Sciatic nerve (tissue), 2 donors: ENCODE results near the gene EVL. TPM values are rescaled to one million over a fixed set of nuclear protein-coding genes. Genes with fewer than 3 reads are reported as not detected.
"Not testable (repeated sequence)": the region's sequence is repeated elsewhere in the genome, so short reads cannot be mapped to it uniquely, and the experiment has no call there.

Experiments used
- ATAC-seq: fragments of 200-7000 bp; cut with Tn5 transposase; one replicate; pipeline ENCODE4 v1.9.1; 2020; ENCODE audit warnings: mild to moderate bottlenecking, moderate library complexity
- DNase-seq: peaks from one replicate; pipeline ENCODE4 v3.0.0-alpha.2; 2020; ENCODE audit warnings: low spot score
- intact Hi-C: fragments of 100-400 bp; cut with DNase I; formaldehyde crosslinking; loops from one replicate; pipeline ENCODE4 v1.14.2; 2022
- total RNA-seq: library from RNA; stranded (reverse); fragmentation: NEBNext Ultra II Directional; extraction: Animal tissue kit (Norgen Biotek cat#: 25700); gene quantifications from one replicate; pipeline ENCODE4 v1.2.1, GENCODE V29; 2021
- donor health status: DM: no; HTN: no; CAD: no.
- donor health status: DM: no; HTN: no; CAD: no.

Gene EVL
- total RNA-seq, 1 donor from 2014 or later: 87.2 TPM

DNA sequence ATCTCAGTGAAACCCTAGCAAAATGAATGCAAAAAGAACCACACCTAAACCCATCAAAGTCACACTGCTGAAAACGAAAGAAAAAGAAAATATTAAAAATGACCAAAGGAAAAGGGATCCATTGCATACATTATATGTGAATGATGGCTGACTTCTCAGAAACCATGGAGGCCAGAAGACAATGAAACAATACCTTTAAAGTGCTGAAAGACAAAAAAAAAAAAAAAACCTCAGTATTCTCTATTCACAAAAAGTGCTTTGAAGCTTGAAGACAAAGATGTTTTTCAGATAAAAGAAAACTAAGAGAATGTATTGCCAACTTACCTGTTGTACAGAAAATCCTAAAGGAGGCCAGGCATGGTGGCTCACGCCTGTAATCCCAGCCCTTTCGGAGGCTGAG, 4.5 kb upstream of the EVL start:
- intact Hi-C loops: no loop called here
- no peak for ATAC-seq
- no peak for DNase-seq

DNA sequence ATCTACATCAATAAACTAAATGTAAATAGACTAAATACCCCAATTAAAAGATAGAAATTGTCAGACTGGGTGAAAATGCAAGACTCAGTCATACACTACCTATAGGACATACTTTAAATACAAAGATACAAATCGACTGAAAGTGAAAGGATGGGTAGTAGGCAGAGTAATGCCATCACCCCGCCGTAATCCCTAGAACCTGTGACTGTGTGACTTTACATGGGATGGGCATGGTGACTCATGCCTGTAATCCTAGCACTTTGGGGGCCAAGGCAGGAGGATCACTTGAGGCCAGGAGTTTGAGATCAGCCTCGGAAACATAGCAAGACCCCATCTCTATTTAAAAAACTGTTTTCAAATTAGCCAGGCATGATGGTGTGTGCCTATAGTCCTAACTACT, 2.6 kb upstream of the EVL start:
- DNase-seq: no peak
- intact Hi-C loops: no loop called here
- ATAC-seq: no peak

- ATAC-seq: no peak
- intact Hi-C loops: no loop called here
Measured at GRCh38 chr14:100063314-100063941, 1.8 kb upstream of the EVL start.

GRCh38 chr14:100064335-100065092, 708 bp upstream of the EVL start:
- peak; percentile 44 for ATAC-seq
- DNase-seq, intact Hi-C loops: not testable (repeated sequence)

More at GRCh38 chr14:100063314-100063941, 1.8 kb upstream of the EVL start:
- DNase-seq: no peak

- peak; percentile 68 for ATAC-seq
- intact Hi-C loops: no loop called here
- no peak for DNase-seq
Measured at GRCh38 chr14:100065942-100066574, 836 bp downstream of the EVL start.

DNA sequence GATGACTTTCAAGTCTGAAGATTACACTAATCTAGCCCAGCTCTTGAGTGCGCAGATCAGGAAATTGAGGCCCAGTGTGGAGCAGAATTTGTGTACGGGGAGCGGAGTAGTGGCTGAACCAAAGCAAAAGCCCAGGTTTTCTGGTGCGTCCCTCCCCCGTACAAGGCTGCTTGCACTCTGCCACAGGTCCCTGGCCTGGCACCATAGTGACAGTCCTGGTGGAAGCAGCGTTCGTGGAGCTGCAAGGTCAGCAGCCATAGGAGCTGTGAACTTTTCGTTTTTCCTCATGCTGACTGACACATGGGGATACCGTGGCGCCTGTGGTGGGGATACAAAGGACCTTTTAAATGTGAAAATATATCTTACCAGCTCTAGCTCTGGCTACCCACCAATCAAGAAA, 1.7 kb downstream of the EVL start:
- no peak for ATAC-seq
- intact Hi-C loops: no loop called here
- no peak for DNase-seq

GRCh38 chr14:100067481-100067880, 2.3 kb downstream of the EVL start:
- no peak for DNase-seq
- intact Hi-C loops: no loop called here
- ATAC-seq: no peak

- peak; percentile 28 for ATAC-seq
- DNase-seq: no peak
- intact Hi-C loops: no loop called here
Measured at GRCh38 chr14:100067971-100068959, 3.0 kb downstream of the EVL start.

DNA sequence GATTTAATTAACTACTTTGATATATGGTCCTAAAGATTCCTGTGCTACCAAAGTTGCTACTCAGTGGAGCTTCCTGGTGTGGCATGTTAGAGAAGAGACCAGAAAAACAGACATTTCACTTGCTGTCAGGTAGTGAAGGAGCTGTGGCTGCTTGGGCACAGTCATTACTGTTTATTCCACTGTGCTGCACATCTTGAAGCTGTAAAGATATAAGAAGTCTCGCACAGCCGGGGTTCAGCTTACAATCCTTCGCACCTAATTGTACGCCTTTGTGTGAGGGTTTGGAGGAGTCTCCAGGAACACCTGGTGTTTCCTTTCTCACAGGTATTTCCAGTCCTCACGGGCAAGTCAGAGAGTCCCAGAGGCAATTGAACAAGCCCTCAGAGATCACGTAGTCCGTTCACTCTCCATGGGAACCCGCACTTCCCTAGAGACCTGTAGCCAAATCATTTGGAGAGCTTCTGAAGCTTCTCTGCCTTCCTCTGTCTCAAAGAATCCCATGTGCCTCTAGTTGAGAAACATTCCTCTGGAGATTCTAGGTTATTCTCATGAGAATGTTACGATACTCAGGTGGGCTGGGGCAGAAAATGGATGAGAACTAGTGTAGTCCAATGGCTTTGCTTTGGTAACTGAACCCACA, 4.1 kb downstream of the EVL start:
- intact Hi-C loops: no loop called here
- DNase-seq (no peak), ATAC-seq (no peak)

GRCh38 chr14:100070310-100070709, 5.1 kb downstream of the EVL start:
- ATAC-seq: no peak

DNA sequence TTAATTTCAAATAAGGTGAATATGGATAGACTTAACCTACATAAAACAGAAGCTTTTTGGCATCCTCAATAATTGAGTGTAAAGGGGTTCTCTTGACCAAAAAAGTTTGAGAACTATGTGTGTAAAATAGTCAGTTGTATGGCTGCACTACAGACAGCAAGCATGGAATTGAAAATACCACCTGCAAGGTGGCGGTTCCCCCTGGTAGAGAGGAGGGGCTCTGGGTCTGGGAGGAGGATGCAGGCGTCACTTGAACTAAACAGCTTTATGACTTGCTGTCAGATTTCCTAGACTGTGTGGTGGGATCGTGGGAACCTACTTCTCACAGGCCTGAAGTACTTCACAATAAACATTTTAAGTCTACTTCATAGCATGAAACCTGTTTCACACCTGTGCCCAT, 6.3 kb downstream of the EVL start:
- no peak for ATAC-seq
- no peak for DNase-seq
- intact Hi-C loops: no loop called here

More at GRCh38 chr14:100070310-100070709, 5.1 kb downstream of the EVL start:
- no peak for DNase-seq
- intact Hi-C loops: no loop called here

GRCh38 chr14:100072783-100073346, 7.6 kb downstream of the EVL start:
- DNase-seq (no peak), ATAC-seq (no peak)
- intact Hi-C loops: no loop called here

GRCh38 chr14:100073576-100074430, 8.6 kb downstream of the EVL start:
- DNase-seq: no peak
- intact Hi-C loops: no loop called here
- ATAC-seq: no peak

DNA sequence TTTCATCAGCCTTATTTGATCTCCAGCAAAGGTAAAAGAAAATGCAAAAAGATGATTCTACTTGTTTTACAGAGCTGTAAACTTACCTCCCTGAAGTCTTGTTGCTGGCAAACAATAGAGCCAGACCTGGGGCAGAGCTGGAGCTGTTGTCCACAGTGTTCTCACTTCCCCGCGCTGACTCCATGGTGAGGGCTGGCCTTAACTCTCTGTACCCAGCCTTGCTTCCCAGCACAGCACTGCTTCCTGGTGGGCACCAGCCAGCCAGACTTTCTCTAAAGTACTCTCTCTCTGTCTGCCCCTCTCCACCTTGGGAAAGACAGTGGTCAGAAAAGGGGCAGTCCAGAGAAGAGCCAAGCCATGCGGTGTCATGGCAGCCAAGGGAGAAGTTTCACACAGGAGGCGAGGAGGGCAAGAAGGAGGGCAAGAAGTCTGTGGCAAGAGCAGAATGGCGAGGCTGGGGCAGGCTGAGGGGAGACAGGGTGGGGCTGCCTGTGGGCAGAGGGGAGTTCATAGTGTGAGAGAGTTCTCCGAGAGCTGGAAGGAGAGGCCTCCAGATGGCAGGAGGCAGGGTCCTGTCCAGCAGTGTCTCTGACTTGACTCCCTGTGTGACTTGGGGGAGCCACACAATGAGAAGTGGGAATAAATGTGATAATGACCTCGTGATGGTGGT, 9.3 kb downstream of the EVL start:
- ATAC-seq (no peak), DNase-seq (no peak)
- intact Hi-C loops: no loop called here

DNA sequence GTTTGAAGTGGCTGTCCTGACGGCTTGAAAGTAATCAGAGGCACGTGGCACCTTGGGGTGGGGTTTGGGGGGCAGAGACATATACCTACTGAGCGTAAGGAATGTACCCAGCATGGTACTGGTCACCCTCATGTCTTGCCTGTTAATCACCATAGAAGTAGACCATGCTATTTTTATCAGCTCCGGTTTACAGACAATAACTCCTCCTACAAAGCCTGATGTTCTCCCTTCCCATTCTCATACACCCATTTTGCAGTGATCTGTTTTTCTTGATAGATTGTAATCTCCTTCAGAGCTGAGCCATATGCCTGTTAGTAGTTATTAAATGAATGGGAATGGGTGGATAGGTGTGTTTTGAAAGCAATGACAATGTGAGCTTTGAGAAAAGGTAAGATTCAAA, 10.5 kb downstream of the EVL start:
- DNase-seq (no peak), ATAC-seq (no peak)
- intact Hi-C loops: no loop called here

- intact Hi-C loops: no loop called here
- DNase-seq: no peak
- ATAC-seq: peak; percentile 43
Measured at GRCh38 chr14:100076133-100076532, 10.9 kb downstream of the EVL start.

DNA sequence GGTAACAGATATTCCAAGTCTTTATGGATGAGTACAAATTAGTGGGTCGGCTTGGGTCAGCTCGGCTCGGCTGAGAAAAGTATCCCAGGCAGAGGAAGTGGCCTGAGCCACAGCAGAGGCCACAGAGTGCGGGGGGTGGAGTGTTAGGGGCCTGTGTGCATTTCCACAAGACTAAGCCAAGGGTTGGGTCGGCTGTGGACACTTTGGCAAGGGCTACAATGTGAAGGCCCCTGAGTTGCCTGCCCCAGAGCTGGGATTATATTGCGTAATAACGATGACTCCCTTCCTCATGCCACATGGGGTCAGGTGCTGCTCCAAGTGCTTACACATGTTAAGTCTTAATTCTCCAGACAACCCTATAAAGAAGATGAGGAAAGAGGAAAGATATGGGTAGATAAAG, 11.4 kb downstream of the EVL start:
- DNase-seq (peak; percentile 66), ATAC-seq (peak; percentile 92)
- intact Hi-C loops: no loop called here
